GM12865 (cell line): ENCODE measurements around the gene RUNDC3A.
"Not testable (repeated sequence)": the region's sequence is repeated elsewhere in the genome, so short reads cannot be mapped to it uniquely, and the experiment has no call there.

Experiments
- DNase-seq: peaks from one replicate; pipeline ENCODE4 v3.0.0; 2010; ENCODE audit warnings: low read depth
- H3K4me3 ChIP-seq: 2 replicates; pipeline ENCODE4 v1.5.1; 2011; ENCODE audit warnings: mild to moderate bottlenecking, low read depth, low read length, control low read depth
- CTCF ChIP-seq: IDR thresholded peaks from 2 replicates; pipeline ENCODE4 v1.5.1; 2011; ENCODE audit warnings: low read length, control low read depth, low read depth, inconsistent platforms; ENCODE audit not compliant: insufficient read depth; ENCODE audit errors: missing control alignments

The RUNDC3A gene

GRCh38 chr17:44324571-44325275 is 16.3 kb downstream of the RUNDC3A start, which contains the start of gene SLC25A39:
TSS of gene SLC25A39 (minus strand) at chr17:44324823. CDS start at chr17:44323562, 1,261 bp downstream.
- TF ChIP-seq CTCF = no peak
- H3K4me3 ChIP-seq = peak within 1 kb of the TSS; percentile 86
- peak; percentile 98 for DNase-seq

GRCh38 chr17:44326861-44327444 is 18.6 kb downstream of the RUNDC3A start:
- peak; percentile 98 for DNase-seq
- no peak for TF ChIP-seq CTCF
- peak overlapping the region; percentile 70 for H3K4me3 ChIP-seq

- no peak for TF ChIP-seq CTCF
- no peak overlapping the region for H3K4me3 ChIP-seq
- no peak for DNase-seq
Observed at GRCh38 chr17:44327715-44328449, 19.5 kb downstream of the RUNDC3A start.

- H3K4me3 ChIP-seq, DNase-seq: not testable (repeated sequence)
Observed at GRCh38 chr17:44329516-44329915, 21.1 kb downstream of the RUNDC3A start.

GRCh38 chr17:44330263-44330662 is 21.9 kb downstream of the RUNDC3A start:
- not testable (repeated sequence) for DNase-seq, H3K4me3 ChIP-seq

- no peak overlapping the region for H3K4me3 ChIP-seq
- TF ChIP-seq CTCF = peak; percentile 70
- DNase-seq = peak; percentile 90
Observed at GRCh38 chr17:44331249-44331760, 22.9 kb downstream of the RUNDC3A start.

GRCh38 chr17:44333371-44333770 is 25.0 kb downstream of the RUNDC3A start:
- no peak for TF ChIP-seq CTCF
- no peak for DNase-seq
- H3K4me3 ChIP-seq = no peak overlapping the region

GRCh38 chr17:44334315-44334714 is 25.9 kb downstream of the RUNDC3A start:
- no peak for TF ChIP-seq CTCF

More at GRCh38 chr17:44334315-44334714, 25.9 kb downstream of the RUNDC3A start:
- no peak overlapping the region for H3K4me3 ChIP-seq
- no peak for DNase-seq
